ENCODE data around the gene TAS2R42. TPM values are rescaled to one million over a fixed set of nuclear protein-coding genes. Genes with fewer than 3 reads are reported as not detected.

TAS2R42 gene
- total RNA-seq, 2 experiments from 2014 or later = not detected

Other genes with a start within 250 kb of the TAS2R42 start
- 1 to 10 TPM; 2.1 to 2.9 TPM for gene TAS2R14, start 247.7 kb downstream of the TAS2R42 start, total RNA-seq
- 1 to 10 TPM in 1 of 2 experiments, under 1 TPM in 1; 0.60 to 1.1 TPM for gene TAS2R50, start 200.0 kb downstream of the TAS2R42 start, total RNA-seq
- gene TAS2R20, start 188.6 kb downstream of the TAS2R42 start, total RNA-seq = 1 to 10 TPM; 1.6 to 2.1 TPM
- gene TAS2R19, start 164.3 kb downstream of the TAS2R42 start, total RNA-seq = 1 to 10 TPM; 3.0 to 3.1 TPM
- gene TAS2R31, start 155.5 kb downstream of the TAS2R42 start, total RNA-seq = 1 to 10 TPM; 1.6 to 3.0 TPM
- 1 to 10 TPM in 1 of 2 experiments, under 1 TPM in 1; 0.97 to 1.2 TPM for gene TAS2R46, start 124.6 kb downstream of the TAS2R42 start, total RNA-seq
- 1 to 10 TPM; 1.7 to 1.9 TPM for gene TAS2R43, start 94.6 kb downstream of the TAS2R42 start, total RNA-seq
- 1 to 10 TPM; 2.0 to 2.6 TPM for gene TAS2R30, start 52.3 kb downstream of the TAS2R42 start, total RNA-seq
- 1 to 10 TPM; 8.1 to 8.3 TPM for gene SMIM10L1, start 15.7 kb downstream of the TAS2R42 start, total RNA-seq
- gene PRB3, start 82.8 kb upstream of the TAS2R42 start, total RNA-seq = not detected
- gene PRB4, start 123.5 kb upstream of the TAS2R42 start, total RNA-seq = not detected
- gene PRB2, start 208.6 kb upstream of the TAS2R42 start, total RNA-seq = not detected